HepG2 (cell line): ENCODE data around the gene CPLANE1.

Experiments
- AFF4 ChIP-seq: sonication (generic); formaldehyde crosslinking; IDR thresholded peaks from 2 replicates; pipeline ENCODE4 v1.4.0; 2020; ENCODE audit warnings: missing genetic modification reagents
- CHD2 ChIP-seq: IDR thresholded peaks from 2 replicates; pipeline ENCODE4 v1.6.1; 2011; ENCODE audit warnings: low read depth, low read length, improper control_type of control experiment
- ETS1 ChIP-seq: sonication (generic); formaldehyde crosslinking; IDR thresholded peaks from 2 replicates; pipeline ENCODE4 v1.4.0; 2020; ENCODE audit warnings: missing genetic modification reagents
- EZH2 ChIP-seq: conservative IDR thresholded peaks from 2 replicates; pipeline ENCODE4 v1.6.1; 2012; ENCODE audit warnings: mild to moderate bottlenecking, low read depth, low read length, moderate library complexity
- PRDM4 ChIP-seq: sonication (generic); formaldehyde crosslinking; IDR thresholded peaks from 2 replicates; pipeline ENCODE4 v1.9.0; 2021; ENCODE audit warnings: missing genetic modification reagents, borderline replicate concordance
- RAD21 ChIP-seq: fragments of 450-650 bp; formaldehyde crosslinking; IDR thresholded peaks from 2 replicates; pipeline ENCODE4 v1.5.0; 2020; ENCODE audit warnings: mild to moderate bottlenecking
- SIN3A ChIP-seq: IDR thresholded peaks from 2 replicates; pipeline ENCODE4 v1.6.1; 2011; ENCODE audit warnings: low read depth, mild to moderate bottlenecking, control low read depth, low read length, borderline replicate concordance
- STAG1 ChIP-seq: sonication (generic); formaldehyde crosslinking; IDR thresholded peaks from 2 replicates; pipeline ENCODE4 v1.4.0; 2020; ENCODE audit warnings: missing genetic modification reagents
- ZNF326 ChIP-seq: sonication (generic); formaldehyde crosslinking; IDR thresholded peaks from 2 replicates; pipeline ENCODE4 v1.4.0; 2020; ENCODE audit warnings: missing genetic modification reagents, borderline replicate concordance

GRCh38 chr5:37172957-37173356, 76.2 kb downstream of the CPLANE1 start:
- TF ChIP-seq PRDM4 (CRISPR knock-in tag) = no peak
- TF ChIP-seq RAD21 (CRISPR knock-in tag) = no peak
- TF ChIP-seq ZNF326 (CRISPR knock-in tag) = no peak
- TF ChIP-seq ETS1 (CRISPR knock-in tag) = no peak
- no peak for TF ChIP-seq STAG1 (CRISPR knock-in tag)
- TF ChIP-seq SIN3A = no peak
- TF ChIP-seq AFF4 (CRISPR knock-in tag) = no peak
- TF ChIP-seq EZH2 = no peak
- TF ChIP-seq CHD2 = no peak
